ENCODE data around the gene OSBPL5.

Gene OSBPL5

DNA sequence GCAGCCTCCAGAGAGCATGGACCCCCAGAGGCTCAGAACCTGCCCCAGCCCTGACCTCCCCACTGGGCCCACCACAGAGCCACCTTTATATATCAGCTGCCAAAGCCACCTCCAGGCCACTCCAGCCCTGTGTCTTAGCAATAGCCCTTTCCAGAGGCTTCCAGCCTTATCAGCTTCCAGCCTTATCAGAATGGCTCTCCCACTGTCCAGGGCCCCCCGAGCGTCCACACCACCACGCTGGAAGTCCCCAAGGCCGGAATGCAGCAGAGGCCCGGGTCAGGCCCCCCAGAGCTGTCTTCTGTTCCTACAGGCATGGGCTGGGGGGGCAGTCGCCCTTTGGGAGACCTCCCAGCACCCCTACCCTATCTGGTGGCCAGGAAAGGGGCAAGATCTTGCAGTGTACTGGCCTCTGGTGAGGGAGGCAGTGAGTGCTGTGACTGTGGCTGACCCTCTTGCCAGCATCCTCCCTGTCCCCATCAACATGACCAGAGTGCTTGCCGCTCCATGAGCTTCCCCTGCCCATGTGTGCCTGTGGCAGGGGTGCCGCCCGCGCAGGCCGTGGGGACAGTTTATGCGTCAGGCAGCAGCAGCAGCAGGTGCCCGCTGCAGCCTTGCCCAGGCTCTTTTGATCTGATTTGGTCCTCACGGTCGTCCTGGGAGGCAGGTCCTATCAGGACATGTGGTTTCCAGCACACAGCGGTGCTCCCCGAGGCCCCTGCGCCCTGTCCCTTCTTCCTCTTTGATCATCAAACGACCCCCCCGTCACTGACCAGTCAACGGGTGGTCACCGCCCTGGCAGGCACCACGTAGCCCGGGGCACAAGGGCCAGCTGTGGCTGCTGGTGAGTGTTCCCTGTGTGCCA is 15.9 kb downstream of the OSBPL5 start:
- no peak for DNase-seq (ENCODE audit: low spot score)

DNA sequence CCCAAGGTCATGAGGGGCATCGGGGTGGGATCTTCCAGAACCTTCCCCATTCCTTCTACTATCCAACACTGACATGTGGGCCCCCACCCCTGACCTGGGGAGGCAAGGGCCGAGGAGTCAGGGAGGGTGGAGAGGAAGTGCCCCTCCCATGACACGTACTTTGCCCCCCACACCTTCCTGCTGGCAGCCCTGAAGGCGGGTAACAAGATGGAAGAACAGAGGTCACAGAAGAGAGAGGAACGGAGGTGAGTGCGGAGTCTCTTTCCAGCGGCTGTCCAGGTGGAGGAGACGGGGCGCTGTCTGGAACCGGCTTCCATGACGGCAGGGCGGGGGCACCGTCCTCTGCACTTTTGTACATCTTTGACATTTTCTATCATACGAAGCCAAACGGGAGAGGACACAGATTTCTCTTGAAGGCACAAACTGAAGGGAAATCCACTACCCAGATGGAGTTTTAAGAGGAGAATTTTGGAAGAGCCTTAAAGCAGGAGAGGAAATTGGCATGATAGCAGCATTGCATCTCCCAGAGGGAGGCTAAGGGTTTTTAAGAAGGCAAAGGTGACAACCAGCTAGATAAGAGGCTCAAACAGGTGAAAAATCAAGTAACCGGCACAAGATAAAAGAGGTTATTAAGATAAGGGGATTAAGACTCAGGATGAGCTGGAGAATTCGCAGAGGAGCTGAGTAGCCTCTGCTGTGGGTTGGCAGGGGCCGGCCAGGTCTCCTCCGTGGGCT is 16.7 kb downstream of the OSBPL5 start:
- no peak for DNase-seq (ENCODE audit: low spot score)

- no peak for DNase-seq (ENCODE audit: low spot score)
Measured at GRCh38 chr11:3147626-3148025, 17.5 kb downstream of the OSBPL5 start.

- DNase-seq (ENCODE audit: low spot score): peak; percentile 75
Measured at GRCh38 chr11:3147257-3147619, 17.9 kb downstream of the OSBPL5 start.

DNA sequence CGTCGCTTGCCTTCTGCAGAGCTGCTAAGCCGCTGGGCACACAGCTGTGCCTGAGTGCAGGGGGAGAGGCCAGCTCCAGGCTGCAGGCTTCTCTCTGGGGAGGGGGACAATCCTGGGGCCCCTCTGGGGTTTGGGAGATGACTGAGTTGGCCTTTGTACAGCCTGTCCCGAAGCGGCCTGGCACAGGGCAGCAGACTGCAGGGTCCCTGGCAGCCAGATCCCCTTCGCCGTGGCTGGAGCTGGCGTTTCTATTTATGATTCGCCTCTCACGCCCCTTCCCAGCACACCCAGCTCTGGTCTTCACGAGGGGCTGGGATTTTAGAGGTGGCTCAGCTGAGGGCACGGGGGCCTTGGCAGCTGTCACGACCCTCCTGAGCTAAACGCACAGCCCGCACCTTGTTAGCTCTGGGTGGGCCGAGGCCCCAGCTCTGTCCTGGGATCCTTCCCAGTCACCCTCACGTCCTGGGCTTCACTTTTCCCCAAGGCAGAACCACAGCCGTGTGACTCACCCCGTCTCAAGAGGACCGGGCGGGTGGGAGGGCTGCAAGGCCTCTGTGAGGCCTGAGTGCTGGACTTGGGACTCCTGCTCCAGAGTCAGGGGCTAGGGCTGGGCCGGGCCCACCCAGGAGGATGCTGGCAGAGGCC is 18.4 kb downstream of the OSBPL5 start:
- DNase-seq (ENCODE audit: low spot score): peak; percentile 87

DNA sequence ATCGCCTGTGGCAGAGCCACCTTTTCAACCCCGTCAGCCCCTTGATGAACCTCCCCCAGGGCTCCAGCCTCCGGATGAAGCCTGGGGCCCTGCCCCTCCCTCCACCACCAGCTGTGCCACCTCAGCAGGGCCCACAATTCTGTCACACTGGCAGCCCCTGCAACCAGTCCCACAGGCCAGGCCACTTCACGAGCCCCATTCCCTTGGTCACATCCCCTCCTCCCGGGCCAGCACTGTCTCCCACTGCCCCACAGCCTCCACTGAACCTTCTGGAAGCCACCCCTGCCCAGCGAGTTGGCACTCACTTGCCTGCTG is 19.9 kb downstream of the OSBPL5 start:
- DNase-seq (ENCODE audit: low spot score): no peak

- DNase-seq (ENCODE audit: low spot score): no peak
Measured at GRCh38 chr11:3144296-3145205, 20.6 kb downstream of the OSBPL5 start.

GRCh38 chr11:3143136-3143880 is 21.8 kb downstream of the OSBPL5 start:
- DNase-seq (ENCODE audit: low spot score): no peak

DNA sequence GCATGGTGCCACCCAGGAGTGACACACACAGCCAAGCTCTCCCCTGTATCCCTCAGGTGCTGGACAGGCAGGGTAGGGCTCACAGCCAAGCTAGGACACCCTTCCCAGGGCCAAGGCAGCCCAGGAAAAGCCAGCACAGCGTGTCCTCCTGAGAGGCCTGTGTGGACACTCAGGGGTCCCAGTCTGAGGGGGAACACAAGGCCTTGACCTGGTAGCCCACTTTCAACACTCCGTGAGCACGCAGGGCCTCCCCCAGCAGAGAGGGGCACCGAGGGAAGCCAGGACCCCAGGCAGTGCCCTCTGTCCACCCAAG is 24.9 kb downstream of the OSBPL5 start:
- DNase-seq (ENCODE audit: low spot score): no peak

- no peak for DNase-seq (ENCODE audit: low spot score)
Measured at GRCh38 chr11:3139481-3140290, 25.4 kb downstream of the OSBPL5 start.

DNA sequence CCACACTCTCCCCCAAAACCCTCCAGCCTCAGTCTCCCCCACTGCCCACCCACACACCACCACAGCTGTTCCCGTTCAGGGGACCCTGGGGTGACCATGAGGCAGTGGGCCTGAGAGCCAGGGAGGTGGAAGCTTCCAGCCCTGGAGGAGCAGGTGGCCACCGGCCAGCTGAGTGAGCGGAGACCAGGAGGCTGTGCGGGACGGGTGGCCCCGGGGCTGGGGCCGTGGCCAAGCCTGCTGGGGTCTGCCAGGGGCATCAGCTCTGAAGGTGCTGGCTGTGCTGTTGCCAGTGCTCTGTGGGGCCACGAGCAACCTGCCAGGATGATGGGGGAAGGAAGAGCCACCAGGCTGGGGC is 26.0 kb downstream of the OSBPL5 start:
- no peak for DNase-seq (ENCODE audit: low spot score)

DNA sequence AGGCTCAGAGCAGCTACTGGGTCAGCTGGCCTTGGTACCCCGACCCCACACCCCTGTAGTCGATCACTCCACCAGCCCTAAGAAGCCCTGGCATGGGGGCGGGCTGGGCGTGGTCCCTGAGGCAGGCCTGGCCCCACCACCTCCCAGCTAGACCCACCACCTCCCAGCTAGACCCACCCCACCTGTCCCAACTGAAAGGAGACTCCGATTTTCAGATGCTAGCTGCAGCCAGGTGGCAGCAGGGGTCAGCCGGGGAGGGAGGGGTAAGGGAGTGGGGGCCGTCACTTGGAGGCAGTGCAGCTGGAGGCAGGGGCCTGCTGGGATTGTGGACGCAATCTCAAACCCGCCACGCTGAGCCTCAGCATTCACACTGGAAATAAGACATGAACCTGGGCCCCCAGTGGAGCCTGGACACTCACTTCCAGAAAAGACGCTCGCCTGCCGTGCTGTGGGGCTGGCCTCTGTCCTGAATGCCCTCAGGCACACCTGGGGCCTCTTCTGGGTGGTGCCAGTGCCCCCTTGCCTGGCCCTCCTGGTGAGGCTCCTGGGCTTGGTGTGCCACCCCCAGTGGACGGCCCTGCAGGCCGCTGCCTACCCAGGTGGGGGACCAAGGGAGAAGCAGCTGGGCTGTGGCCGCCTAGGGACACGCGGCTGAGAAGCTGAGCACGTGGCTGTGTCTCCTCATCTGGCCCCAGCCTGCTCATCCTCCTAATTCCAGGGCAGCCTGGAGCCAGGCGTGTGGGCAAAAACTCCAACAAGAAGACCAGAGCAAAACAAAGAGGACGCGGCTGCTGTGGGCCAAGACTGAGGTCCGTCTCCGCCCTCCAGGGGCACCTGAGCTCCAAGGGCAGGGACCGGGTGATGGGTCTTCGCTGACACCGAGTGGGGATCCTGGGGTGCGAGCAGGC is 26.7 kb downstream of the OSBPL5 start:
- no peak for DNase-seq (ENCODE audit: low spot score)

DNA sequence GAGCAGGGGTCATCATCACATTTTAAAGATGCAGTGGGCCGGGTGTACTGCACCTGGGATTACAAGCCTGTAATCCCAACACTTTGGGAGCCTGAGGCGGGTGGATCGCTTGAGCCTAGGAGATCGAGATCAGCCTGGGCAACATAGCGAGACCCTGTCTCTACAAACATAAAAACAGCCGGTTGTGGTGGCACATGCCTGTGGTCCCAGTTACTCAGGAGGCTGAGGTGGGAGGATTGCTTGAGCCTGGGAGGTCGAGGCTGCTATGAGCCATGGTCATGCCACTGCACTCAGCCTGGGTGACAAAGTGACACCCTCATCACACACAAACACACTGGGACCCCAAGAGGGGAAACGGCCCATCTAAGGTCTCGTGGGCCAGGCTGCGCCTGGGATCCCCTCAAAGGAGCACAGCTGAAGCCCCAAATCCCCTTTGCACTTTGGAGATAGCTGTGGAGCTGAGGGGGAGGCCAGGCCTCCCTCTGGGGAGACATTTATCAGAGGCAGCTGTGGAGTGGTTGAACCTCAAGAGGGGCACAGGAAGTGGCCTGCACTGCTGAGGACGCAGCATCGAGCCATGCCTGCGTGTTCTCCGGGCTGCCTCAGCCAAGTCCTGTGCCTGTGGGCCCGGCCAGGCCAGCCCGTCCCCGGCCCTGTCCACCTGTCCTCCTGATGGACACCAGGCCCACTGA is 27.5 kb downstream of the OSBPL5 start:
- DNase-seq (ENCODE audit: low spot score): no peak

GRCh38 chr11:3136546-3137455 is 28.3 kb downstream of the OSBPL5 start:
- no peak for DNase-seq (ENCODE audit: low spot score)

- DNase-seq (ENCODE audit: low spot score): no peak
Measured at GRCh38 chr11:3135481-3136440, 29.3 kb downstream of the OSBPL5 start.

GRCh38 chr11:3134651-3135480 is 30.2 kb downstream of the OSBPL5 start:
- DNase-seq (ENCODE audit: low spot score): no peak

All from AG20443 (cell line).